Left ventricle myocardium inferior (tissue), 1 donor: ENCODE measurements around the gene DNAH5. TPM values are rescaled to one million over a fixed set of nuclear protein-coding genes. Genes with fewer than 3 reads are reported as not detected.

Experiments used
- DNase-seq: peaks from one replicate; pipeline ENCODE4 v3.0.0-alpha.2; 2020
- H3K27ac ChIP-seq: fragments of 200-600 bp; replicated peaks from 2 replicates; pipeline ENCODE4 v1.8.0; 2021
- H3K27me3 ChIP-seq: fragments of 200-600 bp; 2 replicates; pipeline ENCODE4 v1.8.0; 2021; ENCODE audit warnings: low read depth
- H3K36me3 ChIP-seq: fragments of 200-600 bp; 2 replicates; pipeline ENCODE4 v1.8.0; 2021
- H3K4me1 ChIP-seq: fragments of 200-600 bp; 2 replicates; pipeline ENCODE4 v1.8.0; 2021
- H3K4me3 ChIP-seq: fragments of 200-600 bp; 2 replicates; pipeline ENCODE4 v1.8.0; 2021; ENCODE audit warnings: mild to moderate bottlenecking, moderate library complexity
- H3K9me3 ChIP-seq: fragments of 200-600 bp; replicated peaks from 2 replicates; pipeline ENCODE4 v1.8.0; 2021
- CTCF ChIP-seq: fragments of 200-600 bp; IDR thresholded peaks from 2 replicates; pipeline ENCODE4 v1.8.0; 2021; ENCODE audit warnings: antibody characterized with exemption, mild to moderate bottlenecking, borderline replicate concordance
- intact Hi-C: fragments of 100-400 bp; cut with micrococcal nuclease; formaldehyde crosslinking; loops from one replicate; pipeline ENCODE4 v1.11.0; 2022
- total RNA-seq: library from RNA; stranded (reverse); fragmentation: NEBNext Ultra II Directional; extraction: Animal tissue kit (Norgen Biotek cat#: 25700); gene quantifications from one replicate; pipeline ENCODE4 v1.2.1, GENCODE V29; 2021
- donor health status: DM: no; HTN: yes; CAD: no; lungs with severe emphysema.

The DNAH5 gene
- total RNA-seq, 1 donor from 2014 or later = 0.14 TPM

- no peaks in the 10 kb centered on the region for H3K27me3 ChIP-seq
- intact Hi-C loops = no loop called here
- H3K4me3 ChIP-seq = no peak overlapping the region
- H3K4me1 ChIP-seq = no peaks in the 10 kb centered on the region
- TF ChIP-seq CTCF = no peak
- H3K9me3 ChIP-seq = peaks cover 11% of the 10 kb centered on the region
- no peak for DNase-seq
- H3K27ac ChIP-seq = no peak overlapping the region
- no peaks in the 10 kb centered on the region for H3K36me3 ChIP-seq
These were observed 294.8 kb downstream of the DNAH5 start for GRCh38 chr5:13649656-13650055.

GRCh38 chr5:13648822-13649221, 295.7 kb downstream of the DNAH5 start:
- Histone ChIP-seq H3K27me3 (no peaks in the 10 kb centered on the region), H3K4me3 (no peak overlapping the region), H3K4me1 (no peaks in the 10 kb centered on the region), H3K27ac (no peak overlapping the region), H3K9me3 (peaks cover 11% of the 10 kb centered on the region), H3K36me3 (no peaks in the 10 kb centered on the region)
- no peak for TF ChIP-seq CTCF
- intact Hi-C loops = no loop called here
- no peak for DNase-seq

GRCh38 chr5:13643734-13644133, 300.8 kb downstream of the DNAH5 start:
- no peak for TF ChIP-seq CTCF

GRCh38 chr5:13643196-13643595, 301.3 kb downstream of the DNAH5 start:
- no peak overlapping the region for H3K27ac ChIP-seq
- DNase-seq = no peak
- TF ChIP-seq CTCF = no peak
- H3K4me3 ChIP-seq = no peak overlapping the region
- intact Hi-C loops = no loop called here
- no peaks in the 10 kb centered on the region for H3K36me3 ChIP-seq
- H3K4me1 ChIP-seq = no peaks in the 10 kb centered on the region
- H3K27me3 ChIP-seq = no peaks in the 10 kb centered on the region
- H3K9me3 ChIP-seq = peaks cover 3% of the 10 kb centered on the region

More at GRCh38 chr5:13643734-13644133, 300.8 kb downstream of the DNAH5 start:
- intact Hi-C loops = no loop called here
- H3K4me1 ChIP-seq = no peaks in the 10 kb centered on the region
- H3K36me3 ChIP-seq = no peaks in the 10 kb centered on the region
- DNase-seq = no peak
- H3K27me3 ChIP-seq = no peaks in the 10 kb centered on the region
- no peak overlapping the region for H3K27ac ChIP-seq
- H3K9me3 ChIP-seq = peaks cover 3% of the 10 kb centered on the region
- no peak overlapping the region for H3K4me3 ChIP-seq

Other genes starting within 250 kb of the DNAH5 start
- 52.8 TPM for gene TRIO, start 198.7 kb upstream of the DNAH5 start, total RNA-seq